ENCODE results near the gene UACA.

The UACA gene

DNA sequence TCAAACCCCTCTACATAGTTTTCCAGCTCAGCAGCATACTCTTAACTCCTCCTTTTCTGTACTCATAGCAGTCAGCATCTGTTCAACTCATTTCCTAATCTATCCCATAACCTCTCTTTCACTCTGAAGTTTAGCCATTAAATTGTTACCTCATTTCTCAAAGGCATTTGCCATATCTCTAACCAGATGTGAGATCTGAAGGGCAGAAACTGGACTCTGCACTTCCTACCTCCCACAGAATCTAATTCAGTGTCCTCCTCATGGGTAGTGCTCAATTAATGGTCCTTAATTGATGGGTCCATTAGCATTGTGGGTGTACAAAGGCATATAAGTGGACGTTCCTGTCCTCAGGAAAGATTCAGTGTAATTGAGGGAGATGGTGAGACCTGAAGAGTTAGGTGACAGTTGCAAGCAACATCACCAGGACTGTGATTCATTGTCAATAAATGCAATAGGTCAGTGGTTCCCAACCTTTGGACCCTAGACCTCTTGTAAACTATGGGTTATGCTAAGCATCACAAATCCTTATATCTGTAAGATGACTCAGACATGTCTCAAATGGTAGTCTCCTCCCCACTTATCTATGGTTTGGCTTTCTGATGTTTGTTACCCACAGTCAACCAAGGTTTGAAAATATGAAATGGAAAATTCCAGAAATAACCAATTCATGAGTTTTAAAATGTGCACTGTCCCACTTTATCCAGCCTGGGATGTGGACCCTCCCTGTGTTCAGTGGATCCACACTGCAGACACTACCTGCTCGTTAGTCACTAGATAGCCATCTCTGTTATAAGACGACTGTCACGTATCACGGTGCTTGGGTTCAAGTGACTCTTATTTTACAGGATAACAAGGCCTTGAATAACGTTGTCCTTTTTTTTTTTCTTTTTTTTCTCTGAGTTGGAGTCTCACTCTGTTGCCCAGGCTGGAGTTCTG lies 25.0 kb upstream of the UACA start:
- no peak for DNase-seq (ENCODE audit: low read depth in 2 of 3, low spot score in 2 of 3)

DNA sequence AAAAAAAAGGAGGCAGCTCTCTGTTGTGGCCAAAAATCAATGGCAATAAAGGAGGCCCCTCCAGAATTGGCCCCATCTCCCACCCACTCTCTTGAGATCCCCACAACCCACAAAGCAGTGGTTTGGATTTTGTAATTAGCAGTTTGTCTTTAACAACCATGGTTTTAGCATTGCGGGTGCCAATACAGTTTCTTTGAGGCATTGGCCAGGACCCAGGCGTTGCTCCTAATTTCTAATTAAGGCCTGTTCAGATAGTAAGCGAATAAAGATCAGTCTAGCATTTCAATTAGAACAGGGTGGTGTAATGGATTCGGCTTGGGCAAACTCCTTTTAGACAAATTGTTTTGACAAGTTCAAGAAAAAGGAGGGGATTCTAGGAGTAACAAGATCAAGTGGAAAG lies 23.6 kb upstream of the UACA start:
- DNase-seq (ENCODE audit: low read depth in 2 of 3, low spot score in 2 of 3) = no peak

DNA sequence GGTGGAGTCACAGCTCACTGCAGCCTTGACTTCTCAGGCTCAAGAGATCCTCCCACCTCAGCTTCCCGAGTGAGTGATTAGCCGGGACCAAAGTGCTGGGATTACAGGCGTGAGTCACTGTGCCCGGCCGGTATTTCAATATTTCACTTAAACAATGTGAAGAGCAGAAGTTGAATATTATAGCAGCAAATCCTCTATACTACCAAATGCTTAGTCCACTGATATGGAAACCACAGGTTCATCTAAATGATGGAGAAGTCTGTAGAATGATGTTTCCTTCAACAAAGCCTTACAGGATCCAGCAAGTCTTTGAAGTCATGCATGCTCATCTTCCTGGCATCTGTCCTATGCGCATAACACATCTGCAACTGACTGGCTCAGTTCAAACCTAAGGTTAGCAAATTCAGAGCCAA lies 20.3 kb upstream of the UACA start:
- no peak for DNase-seq (ENCODE audit: low read depth in 2 of 3, low spot score in 2 of 3)

DNA sequence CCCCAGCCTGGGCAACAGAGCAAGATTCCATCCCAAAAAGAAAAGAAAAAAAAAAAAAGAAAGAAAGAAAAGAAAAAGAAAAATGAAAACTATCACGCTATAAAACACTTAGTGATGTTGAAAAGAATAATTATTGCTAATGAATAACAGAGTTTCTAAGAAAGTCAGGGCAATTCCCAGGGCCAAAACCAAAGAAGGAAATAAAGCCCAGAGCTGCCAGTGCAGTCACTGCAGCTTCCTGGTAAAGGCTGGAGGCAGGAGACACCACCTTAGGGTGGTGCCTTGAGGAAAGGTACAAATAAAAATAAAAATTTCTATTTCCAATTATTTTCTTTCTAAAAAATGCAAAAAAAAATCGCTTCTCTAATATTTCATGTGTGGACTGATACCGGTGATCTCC lies 19.7 kb upstream of the UACA start:
- DNase-seq (ENCODE audit: low read depth in 2 of 3, low spot score in 2 of 3) = no peak

DNA sequence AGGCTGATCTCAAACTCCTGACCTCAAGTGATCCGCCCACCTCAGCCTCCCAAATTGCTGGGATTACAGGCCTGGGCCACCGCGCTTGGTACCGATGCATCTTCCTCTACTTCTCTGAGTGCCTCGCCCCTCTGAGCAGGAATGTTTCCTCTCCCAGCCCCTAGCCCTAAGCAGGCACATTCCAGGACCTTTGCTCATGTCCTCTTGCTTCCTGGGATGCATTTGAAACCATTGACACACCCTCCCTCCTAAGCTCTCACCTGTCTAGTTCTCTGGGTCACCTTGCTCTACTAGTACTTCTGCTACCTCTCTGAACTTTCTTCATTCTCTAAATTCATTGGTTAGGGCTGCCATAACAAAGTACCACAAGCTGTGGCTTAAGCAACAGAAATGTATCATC lies 17.9 kb upstream of the UACA start:
- DNase-seq (ENCODE audit: low read depth in 2 of 3, low spot score in 2 of 3) = no peak

DNA sequence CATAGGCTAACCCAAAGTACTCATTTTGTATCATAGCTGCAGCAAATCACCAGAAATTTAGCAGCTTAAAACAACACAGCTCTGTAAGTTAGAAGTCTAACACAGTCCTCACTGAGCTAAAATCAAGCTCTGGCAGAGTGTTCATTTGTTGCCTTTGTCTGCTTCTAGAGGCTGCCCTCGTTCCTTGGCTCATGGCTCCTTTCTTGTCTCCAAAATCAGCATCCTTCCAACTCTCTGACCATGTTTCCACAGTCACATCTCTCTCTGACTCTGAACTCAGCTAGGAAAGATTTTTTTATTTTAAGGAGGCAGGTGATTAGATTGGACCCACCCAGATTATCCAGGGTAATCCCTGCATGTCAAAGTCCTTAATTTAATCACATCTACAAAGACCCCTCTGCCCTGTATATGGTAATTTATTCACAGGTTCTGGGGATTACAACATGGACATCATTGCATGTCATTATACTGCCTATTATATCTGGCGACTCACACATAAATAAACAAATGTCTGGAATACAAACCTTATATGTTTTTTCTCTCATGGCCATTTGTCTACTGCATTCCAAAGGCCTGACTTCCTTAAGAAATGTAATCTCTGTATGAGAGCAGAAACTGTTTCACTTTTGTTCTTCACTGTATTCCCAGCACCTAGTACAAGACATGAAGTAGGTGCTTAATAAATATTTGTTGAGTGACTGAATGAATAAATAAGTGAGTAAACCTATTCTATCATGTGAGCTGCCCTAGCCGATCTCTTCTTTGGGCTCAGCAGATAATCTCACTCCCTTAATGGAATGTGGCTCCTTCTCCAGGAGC lies 15.1 kb upstream of the UACA start:
- no peak for DNase-seq (ENCODE audit: low read depth in 2 of 3, low spot score in 2 of 3)

DNA sequence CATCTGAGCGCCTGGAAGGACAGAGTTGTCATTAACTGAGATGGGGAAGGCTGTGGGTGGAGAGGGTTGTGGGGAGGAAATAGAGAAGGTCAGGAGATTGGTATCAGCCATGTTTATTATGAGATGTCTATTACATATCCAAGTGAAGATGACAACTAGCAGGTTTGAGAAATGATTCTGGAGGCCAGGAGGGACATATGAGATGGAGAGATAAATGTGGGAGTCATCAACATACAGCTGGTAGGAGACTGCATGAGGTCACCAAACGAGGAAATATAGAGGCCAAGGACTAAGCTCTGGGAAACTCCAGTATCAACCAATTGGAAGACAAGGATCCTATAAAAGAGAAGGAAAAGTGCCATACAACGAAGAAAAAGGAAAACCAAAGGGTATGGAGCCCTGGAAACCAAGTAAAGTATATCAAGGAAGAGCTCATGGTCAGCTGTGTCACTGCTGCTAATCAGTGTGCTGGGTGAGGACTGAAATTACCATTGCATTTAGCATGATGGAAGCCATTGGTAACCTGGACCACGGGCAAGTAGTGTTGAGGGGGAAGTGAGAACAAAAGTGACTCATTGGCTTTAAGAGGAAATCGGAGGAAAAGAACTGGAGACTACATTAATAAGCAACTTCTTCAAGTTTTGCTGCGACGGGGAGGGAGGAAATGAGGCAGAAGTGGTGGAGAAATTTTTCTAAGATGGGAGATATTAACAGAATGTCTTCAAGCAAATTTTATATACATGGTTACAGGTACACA lies 14.0 kb upstream of the UACA start:
- no peak for DNase-seq (ENCODE audit: low read depth in 2 of 3, low spot score in 2 of 3)

DNA sequence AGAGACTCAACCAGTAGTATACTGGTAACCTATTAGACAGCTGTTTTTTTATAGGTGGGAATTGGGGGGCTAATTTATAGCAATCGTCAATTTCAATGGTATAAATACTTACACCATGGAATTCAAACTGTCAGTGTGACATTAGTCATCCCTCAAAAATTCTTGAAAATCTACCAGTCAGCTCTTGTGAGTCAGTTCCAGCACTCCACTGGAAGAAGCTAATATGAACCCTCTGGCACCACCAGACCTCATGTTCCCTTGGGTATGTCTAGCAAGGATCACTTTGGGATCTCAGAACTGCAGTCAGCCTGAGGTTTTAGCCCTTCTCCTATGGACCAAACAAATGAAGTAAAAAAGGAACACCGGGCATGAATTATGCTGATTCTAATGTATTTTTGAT lies 11.8 kb upstream of the UACA start:
- DNase-seq (ENCODE audit: low read depth in 2 of 3, low spot score in 2 of 3) = no peak

DNA sequence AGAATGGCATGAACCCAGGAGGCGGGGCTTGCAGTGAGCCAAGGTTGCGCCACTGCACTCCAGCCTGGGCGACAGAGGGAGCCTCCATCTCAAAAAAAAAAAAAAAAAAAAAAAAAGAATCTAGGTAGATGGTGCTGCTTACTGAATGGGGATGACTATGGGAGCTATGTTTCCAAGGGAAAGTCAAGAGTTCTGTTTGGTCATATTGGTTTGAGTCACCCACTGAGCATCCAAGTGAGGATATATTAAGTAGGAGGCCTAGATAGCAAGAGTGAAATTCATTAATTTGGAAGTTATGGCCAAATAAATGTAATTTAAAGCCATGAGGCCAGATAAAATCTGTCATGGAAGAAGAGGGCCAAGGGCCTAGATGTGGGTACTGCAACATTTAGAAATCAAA lies 9.0 kb upstream of the UACA start:
- no peak for DNase-seq (ENCODE audit: low read depth in 2 of 3, low spot score in 2 of 3)

DNA sequence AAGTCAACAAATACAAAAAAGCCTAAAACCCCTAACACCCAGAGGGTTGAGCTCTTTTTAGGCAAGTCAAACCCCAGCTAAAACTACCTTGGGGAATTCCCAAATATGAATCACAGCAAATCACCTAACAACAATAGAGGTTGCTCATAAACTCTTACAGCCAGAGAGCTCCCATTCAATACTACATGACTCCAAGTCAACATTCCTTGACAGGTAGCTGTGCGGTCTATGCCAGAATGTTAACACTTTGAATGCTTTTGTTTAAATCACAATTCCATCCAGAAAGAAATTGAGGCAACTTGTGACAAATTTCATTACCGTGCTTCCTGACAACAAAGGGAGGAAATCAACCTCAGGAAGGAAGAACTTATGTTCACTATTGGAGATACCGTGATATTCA lies 7.5 kb upstream of the UACA start:
- no peak for DNase-seq (ENCODE audit: low read depth in 2 of 3, low spot score in 2 of 3)

DNA sequence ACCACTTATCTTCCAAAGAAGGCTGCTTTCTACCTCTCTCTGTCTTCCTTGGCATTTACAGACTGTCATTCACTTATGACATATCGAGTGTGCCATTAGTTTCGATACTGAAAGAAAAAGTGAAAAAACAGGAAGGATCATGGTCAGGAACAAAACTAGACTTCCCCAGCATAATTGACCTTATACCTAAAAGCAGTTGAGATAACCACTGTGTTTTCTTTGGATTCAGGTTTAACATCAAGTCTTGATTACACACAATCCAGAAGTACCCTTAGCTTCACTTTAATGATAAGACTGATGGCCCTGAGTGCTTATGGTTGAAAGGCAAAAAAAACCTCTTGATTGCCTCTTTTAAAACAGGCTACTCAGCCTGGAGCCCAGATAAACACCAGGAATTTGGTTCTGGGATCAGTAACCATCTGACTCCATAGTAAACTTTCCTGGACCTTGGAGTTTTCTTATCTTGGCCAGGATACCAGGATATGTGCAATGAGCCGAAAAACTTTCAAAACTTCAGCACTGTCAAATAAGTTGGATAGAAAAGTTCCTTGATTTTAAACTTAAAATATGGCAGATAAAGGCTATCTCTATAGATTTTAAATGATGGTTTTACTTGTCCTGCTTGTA lies 5.0 kb upstream of the UACA start:
- no peak for DNase-seq (ENCODE audit: low read depth in 2 of 3, low spot score in 2 of 3)

DNA sequence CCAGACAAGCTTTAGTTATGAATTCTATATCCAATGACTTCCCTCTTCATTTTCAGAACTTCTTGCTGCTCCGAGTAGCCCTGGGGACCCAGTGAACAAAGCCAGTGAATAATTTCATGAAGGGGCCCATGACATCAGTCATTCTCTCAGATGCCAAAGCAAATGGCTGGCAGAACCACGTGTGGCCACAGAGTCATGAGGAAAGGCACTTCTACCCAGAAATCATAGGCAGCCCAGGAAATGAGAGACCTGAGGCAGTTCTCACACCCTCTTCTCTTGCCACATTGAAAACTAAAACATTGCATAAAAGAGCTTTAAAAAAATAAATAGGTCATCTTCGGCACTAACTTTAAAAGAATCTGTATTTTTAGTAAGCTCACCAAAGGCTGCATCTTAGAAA lies 4.3 kb upstream of the UACA start:
- no peak for DNase-seq (ENCODE audit: low read depth in 2 of 3, low spot score in 2 of 3)

DNA sequence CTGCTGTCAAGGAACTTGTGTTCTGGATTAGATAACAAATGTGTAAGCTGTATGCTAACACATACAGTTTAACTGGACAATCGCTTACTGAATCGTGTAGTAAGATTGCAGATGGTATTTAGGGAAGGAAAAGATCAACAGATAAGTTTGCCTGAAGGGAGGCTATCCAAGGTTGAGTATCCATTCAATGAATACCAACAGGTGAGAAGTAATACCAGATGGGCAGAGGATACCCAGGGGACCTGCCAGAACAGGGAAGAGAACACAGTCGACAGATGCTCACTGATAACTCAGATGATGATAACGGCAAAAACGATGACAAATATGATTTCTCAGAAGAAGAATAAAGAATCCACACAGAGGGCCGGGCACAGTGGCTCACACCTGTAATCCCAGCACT lies 3.2 kb upstream of the UACA start:
- DNase-seq (ENCODE audit: low read depth in 2 of 3, low spot score in 2 of 3) = no peak

DNA sequence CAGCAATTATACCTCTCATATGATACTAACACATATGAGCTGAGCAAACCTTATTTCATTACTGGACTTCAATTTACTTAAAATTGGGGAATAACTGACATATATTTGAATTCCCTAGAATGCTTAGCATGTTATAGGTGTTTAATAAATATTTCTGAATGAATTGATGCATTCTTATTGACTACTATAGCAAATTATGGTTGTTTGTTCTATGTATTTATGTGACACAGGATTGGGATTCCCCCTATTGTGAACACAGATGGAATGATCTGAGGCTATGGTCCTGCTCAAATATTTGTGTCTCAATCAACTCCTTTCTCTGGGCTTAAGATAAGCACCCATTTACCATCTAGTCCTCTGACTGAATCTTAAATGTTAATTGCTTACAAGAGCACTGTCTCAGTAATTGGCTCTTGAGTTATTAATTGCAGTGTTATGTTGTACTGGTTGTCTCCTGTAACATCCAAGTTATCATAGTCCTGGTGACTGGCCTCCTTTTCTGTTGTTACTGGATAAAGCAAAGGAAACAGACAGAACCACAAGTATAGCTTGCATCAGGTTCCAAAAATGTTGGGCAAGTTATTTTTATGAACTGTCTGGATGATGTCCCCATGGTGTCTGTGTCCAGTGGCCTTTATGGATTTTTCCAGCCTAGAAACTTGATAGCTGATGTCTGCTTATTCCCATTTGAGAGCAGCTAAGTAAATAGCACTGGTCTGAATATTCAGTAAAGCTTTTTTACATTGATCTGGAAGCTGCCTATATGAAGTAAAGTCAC lies 2.3 kb upstream of the UACA start:
- DNase-seq (ENCODE audit: low read depth in 2 of 3, low spot score in 2 of 3) = no peak

DNA sequence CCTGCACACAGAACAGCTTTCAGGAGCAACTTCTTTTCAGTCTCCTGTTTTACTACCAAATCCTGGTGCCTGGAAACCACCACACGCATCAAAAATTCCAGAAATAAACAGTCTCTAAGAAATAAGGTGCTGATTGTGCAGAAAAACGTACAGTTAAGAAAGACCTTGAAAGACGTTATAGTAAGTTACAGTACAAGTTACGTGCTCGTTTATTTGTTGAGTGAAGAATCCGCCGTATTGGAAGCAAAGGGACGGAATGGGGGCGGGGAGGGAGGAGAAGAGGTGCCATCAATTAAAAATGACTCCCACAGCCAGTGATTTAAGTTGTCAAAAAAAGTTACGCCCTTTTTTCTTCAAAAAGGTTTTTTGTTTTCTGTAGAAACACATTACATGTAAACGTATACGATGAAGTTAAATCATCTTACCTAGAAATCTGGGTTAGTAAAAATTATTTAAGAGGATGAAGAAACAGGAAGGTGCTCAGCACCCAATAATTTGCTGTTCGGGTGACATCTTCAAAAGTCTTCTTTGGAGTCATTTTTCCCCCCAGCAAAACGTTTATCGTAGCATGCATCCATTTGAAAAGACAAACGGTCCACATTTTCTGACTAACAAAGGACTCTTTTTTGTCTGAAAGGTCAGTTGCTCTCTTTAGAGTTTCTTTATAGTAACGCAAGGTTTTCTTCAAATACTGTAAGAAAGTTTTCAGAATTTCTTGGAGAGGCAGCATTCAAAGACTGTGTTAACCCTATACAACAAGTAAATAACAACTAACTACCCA lies 782 bp upstream of the UACA start:
- DNase-seq (ENCODE audit: low read depth in 2 of 3, low spot score in 2 of 3) = no peak

DNA sequence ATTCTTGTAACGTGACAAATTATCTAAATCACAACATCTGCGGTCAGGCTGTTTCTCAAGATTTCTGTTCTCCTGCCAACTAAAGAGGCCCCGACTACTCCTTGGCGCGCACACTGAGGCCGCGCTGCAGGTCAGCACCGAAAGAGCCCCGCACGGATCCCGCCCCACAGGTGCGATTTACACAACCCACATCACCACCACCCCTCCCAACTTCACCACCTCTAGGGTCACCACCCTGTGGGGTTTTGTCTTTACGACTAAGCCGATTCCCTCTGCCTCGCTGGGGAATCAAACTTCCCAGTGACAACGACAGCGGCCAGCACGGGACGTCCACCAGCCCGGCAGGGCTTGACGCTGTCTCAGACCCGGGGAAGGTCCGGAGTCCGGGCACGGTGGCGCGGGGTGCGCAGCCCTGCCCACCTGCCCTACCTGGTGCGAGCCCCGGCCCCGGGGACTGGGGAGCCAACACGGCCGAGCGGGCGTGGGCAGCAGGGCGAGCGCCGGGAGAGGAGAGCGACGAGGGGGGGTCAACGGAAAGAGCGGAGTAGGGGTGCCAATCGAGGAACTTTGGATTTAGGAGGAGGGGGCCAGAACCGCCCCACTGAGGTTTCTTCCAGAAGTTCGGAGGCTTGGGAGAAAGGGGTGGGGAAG lies 764 bp downstream of the UACA start:
- DNase-seq (ENCODE audit: low read depth in 2 of 3, low spot score in 2 of 3) = peak in 1 of 3 experiments; percentile 1

DNA sequence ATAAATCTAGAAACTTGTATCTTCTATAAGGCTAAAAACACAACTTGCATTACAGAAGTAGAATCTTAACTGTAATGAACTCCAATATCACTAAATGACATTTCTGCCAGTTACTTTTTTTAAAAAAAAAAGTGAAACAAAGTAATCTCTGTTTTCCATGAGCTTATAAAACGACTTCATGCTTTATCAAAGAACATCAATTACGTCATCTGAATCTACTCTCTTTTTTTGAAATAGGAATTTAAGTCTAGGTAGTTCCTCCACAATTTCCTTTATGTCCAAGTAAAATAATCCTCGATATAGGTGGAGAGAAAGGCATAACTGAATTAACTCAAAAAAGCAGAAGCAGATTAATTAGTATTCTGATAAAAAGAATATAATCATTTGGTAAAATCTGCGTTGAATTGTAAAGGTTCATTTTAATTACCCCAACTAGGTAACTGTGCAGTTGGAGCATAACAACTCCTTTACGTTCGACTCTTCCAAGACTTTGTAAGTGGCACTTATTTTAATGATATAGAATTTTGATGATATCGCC lies 1.4 kb downstream of the UACA start:
- DNase-seq (ENCODE audit: low read depth in 2 of 3, low spot score in 2 of 3) = no peak

DNA sequence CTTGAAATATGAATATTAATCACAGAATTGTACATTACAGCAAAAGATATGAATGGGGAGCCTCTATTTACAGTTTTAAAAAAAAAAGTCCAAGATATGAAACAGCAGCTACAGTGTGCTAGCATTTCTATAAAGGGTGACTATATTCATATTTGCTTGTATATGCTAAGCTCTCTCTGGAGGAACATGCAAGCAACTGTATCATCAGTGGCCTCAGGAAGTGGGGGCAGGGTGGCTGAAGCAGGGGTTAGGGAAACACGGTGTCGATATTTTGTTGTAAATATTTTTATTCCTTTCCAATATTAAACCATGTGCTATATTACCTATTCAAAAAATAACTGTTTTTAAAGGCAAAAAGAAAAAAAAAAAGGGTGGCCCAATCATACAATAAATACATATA lies 2.3 kb downstream of the UACA start:
- DNase-seq (ENCODE audit: low read depth in 2 of 3, low spot score in 2 of 3) = no peak

All from activated CD8-positive, alpha-beta memory T cell treated with anti-CD3 and anti-CD28 coated beads for 48 hours (primary cell).